Measurements from ENCODE around the gene PRKX. TPM values are rescaled to one million over a fixed set of nuclear protein-coding genes. Genes with fewer than 3 reads are reported as not detected.

Gene PRKX
- total and polyA plus RNA-seq, 2 of the 13 experiments (the other 11 are each of a cell fraction or from before 2014, with no cell fraction given), result 0.01 to 0.15 TPM

GRCh38 chrX:3712051-3712869 lies 1.2 kb downstream of the PRKX start:
- Histone ChIP-seq H4K20me1 (ENCODE audit: insufficient read depth, low read length) (no peaks in the 10 kb centered on the region), H3K27me3 (ENCODE audit: control insufficient read depth in 1 of 2, insufficient read depth in 2 of 2, low read length in 2 of 2) (no peaks in the 10 kb centered on the region), H3K9ac (ENCODE audit: insufficient read depth, low read depth, low read length) (no peak overlapping the region), H3K27ac (ENCODE audit: extremely low read length, insufficient read depth, low read length) (no peak overlapping the region), H3K9me3 (ENCODE audit: low read length) (no peaks in the 10 kb centered on the region), H2AFZ (ENCODE audit: low read length) (no peak overlapping the region), H3K4me1 (ENCODE audit: insufficient read depth, low read length) (no peaks in the 10 kb centered on the region), H3K4me2 (ENCODE audit: low read depth, low read length) (no peak overlapping the region), H3K79me2 (ENCODE audit: insufficient read depth, low read length) (no peaks in the 10 kb centered on the region), H3K36me3 (replicated peaks in 1 of 2; ENCODE audit: control insufficient read depth in 1 of 2, insufficient read depth in 2 of 2, low read length in 2 of 2) (no peaks in the 10 kb centered on the region), H3K4me3 (replicated peaks in 1 of 3; ENCODE audit: insufficient read depth in 1 of 3, low read depth in 2 of 3, low read length in 3 of 3) (no peak overlapping the region)
- TF ChIP-seq ZBTB7B (CRISPR knock-in tag; IDR thresholded peaks at IDR 0.05) (no peak), NFRKB (IDR thresholded peaks at IDR 0.05) (no peak), SRF (IDR thresholded peaks at IDR 0.05; ENCODE audit: low read depth, low read length) (no peak), ZNF282 (IDR thresholded peaks at IDR 0.05; ENCODE audit: partially characterized antibody) (no peak), ZKSCAN5 (CRISPR knock-in tag; IDR thresholded peaks at IDR 0.05) (no peak), TOE1 (CRISPR knock-in tag; IDR thresholded peaks at IDR 0.05) (no peak), ZNF670 (CRISPR knock-in tag; IDR thresholded peaks at IDR 0.05; ENCODE audit: borderline replicate concordance) (no peak), CEBPZ (IDR thresholded peaks at IDR 0.05; ENCODE audit: low read length) (no peak)
- ATAC-seq, result no peak
- 81% methylated on average over 11 of the region's 39 CpGs for WGBS (ENCODE audit: low lambda C conversion rate)
- no peak for DNase-seq (ENCODE audit: low spot score)
- BruUV-seq (replicated peaks), result no TSS peak
- in situ Hi-C loops (cut with HindIII; ENCODE audit: extremely low pct_ligation_motif_present, low pct_unique_long_range_greater_than_20kb), result no loop called here
- intact Hi-C loops (cut with micrococcal nuclease; ENCODE audit: unreplicated experiment), result no loop called here
- no peak for FAIRE-seq
- POLR2A ChIA-PET, result no interaction called here
- CTCF ChIA-PET (ENCODE audit: low intra/inter-chr PET ratio, low total read pairs), result no interaction called here
